ENCODE measurements around the gene CACNG8. TPM values are rescaled to one million over a fixed set of nuclear protein-coding genes. Genes with fewer than 3 reads are reported as not detected.

Gene CACNG8
- total and polyA plus RNA-seq, 2 experiments from 2014 or later, result 0.06 to 0.13 TPM

GRCh38 chr19:54017261-54017660, 54.5 kb downstream of the CACNG8 start:
- WGBS (ENCODE audit: low lambda C conversion rate, missing lambda C conversion rate), result 89% methylated on average over 3 of the region's 4 CpGs
- H3K79me2 ChIP-seq, result no peaks in the 10 kb centered on the region
- H2AFZ ChIP-seq, result no peak overlapping the region
- no peaks in the 10 kb centered on the region for H3K36me3 ChIP-seq (replicated peaks; ENCODE audit: insufficient read depth, low read depth)
- H3K9me3 ChIP-seq (ENCODE audit: low read depth), result no peaks in the 10 kb centered on the region
- no peaks in the 10 kb centered on the region for H3K9me2 ChIP-seq (replicated peaks; ENCODE audit: insufficient read depth)
- TF ChIP-seq EZH2phosphoT487 (IDR thresholded peaks at IDR 0.05; ENCODE audit: low read depth, severe bottlenecking, unreplicated experiment) (no peak), EZH2 (IDR thresholded peaks at IDR 0.05; ENCODE audit: borderline replicate concordance) (no peak), CTCF (IDR thresholded peaks at IDR 0.05; ENCODE audit: poor library complexity) (no peak)
- H3K27me3 ChIP-seq, result no peaks in the 10 kb centered on the region
- H3K4me3 ChIP-seq, result no peak overlapping the region
- no peaks in the 10 kb centered on the region for H3K4me1 ChIP-seq (ENCODE audit: insufficient read depth)
- H4K20me1 ChIP-seq (ENCODE audit: insufficient read depth, poor library complexity, severe bottlenecking), result no peaks in the 10 kb centered on the region
- no peak overlapping the region for H3K4me2 ChIP-seq
- no peak for DNase-seq (ENCODE audit: low spot score)
- H3K27ac ChIP-seq, result no peak overlapping the region

GRCh38 chr19:54021363-54021762, 58.6 kb downstream of the CACNG8 start:
- H3K27ac ChIP-seq, result no peak overlapping the region
- no peak overlapping the region for H2AFZ ChIP-seq
- H3K9me2 ChIP-seq (replicated peaks; ENCODE audit: insufficient read depth), result no peaks in the 10 kb centered on the region
- no peak overlapping the region for H3K4me2 ChIP-seq
- no peaks in the 10 kb centered on the region for H3K36me3 ChIP-seq (replicated peaks; ENCODE audit: insufficient read depth, low read depth)
- H3K79me2 ChIP-seq, result no peaks in the 10 kb centered on the region
- WGBS (ENCODE audit: low lambda C conversion rate, missing lambda C conversion rate), result 78% methylated on average over 8 of the region's 8 CpGs
- no peak overlapping the region for H3K4me3 ChIP-seq
- no peaks in the 10 kb centered on the region for H3K4me1 ChIP-seq (ENCODE audit: insufficient read depth)
- H3K9me3 ChIP-seq (ENCODE audit: low read depth), result no peaks in the 10 kb centered on the region
- no peaks in the 10 kb centered on the region for H3K27me3 ChIP-seq
- no peak for TF ChIP-seq EZH2 (IDR thresholded peaks at IDR 0.05; ENCODE audit: borderline replicate concordance)
- no peak for TF ChIP-seq CTCF (IDR thresholded peaks at IDR 0.05; ENCODE audit: poor library complexity)
- no peak for TF ChIP-seq EZH2phosphoT487 (IDR thresholded peaks at IDR 0.05; ENCODE audit: low read depth, severe bottlenecking, unreplicated experiment)
- DNase-seq (ENCODE audit: low spot score), result no peak
- no peaks in the 10 kb centered on the region for H4K20me1 ChIP-seq (ENCODE audit: insufficient read depth, poor library complexity, severe bottlenecking)

GRCh38 chr19:54021932-54022331, 59.2 kb downstream of the CACNG8 start:
- Histone ChIP-seq H4K20me1 (ENCODE audit: insufficient read depth, poor library complexity, severe bottlenecking) (no peaks in the 10 kb centered on the region), H3K9me2 (replicated peaks; ENCODE audit: insufficient read depth) (no peaks in the 10 kb centered on the region), H3K27me3 (no peaks in the 10 kb centered on the region), H2AFZ (no peak overlapping the region), H3K4me2 (no peak overlapping the region), H3K36me3 (replicated peaks; ENCODE audit: insufficient read depth, low read depth) (no peaks in the 10 kb centered on the region), H3K79me2 (no peaks in the 10 kb centered on the region), H3K4me3 (no peak overlapping the region), H3K4me1 (ENCODE audit: insufficient read depth) (no peaks in the 10 kb centered on the region), H3K9me3 (ENCODE audit: low read depth) (no peaks in the 10 kb centered on the region), H3K27ac (no peak overlapping the region)
- no peak for DNase-seq (ENCODE audit: low spot score)
- no peak for TF ChIP-seq EZH2phosphoT487 (IDR thresholded peaks at IDR 0.05; ENCODE audit: low read depth, severe bottlenecking, unreplicated experiment)
- no peak for TF ChIP-seq CTCF (IDR thresholded peaks at IDR 0.05; ENCODE audit: poor library complexity)
- TF ChIP-seq EZH2 (IDR thresholded peaks at IDR 0.05; ENCODE audit: borderline replicate concordance), result no peak
- WGBS (ENCODE audit: low lambda C conversion rate, missing lambda C conversion rate), result 85% methylated on average over 13 of the region's 13 CpGs

- H3K79me2 ChIP-seq, result no peaks in the 10 kb centered on the region
- no peak overlapping the region for H2AFZ ChIP-seq
- no peak overlapping the region for H3K4me2 ChIP-seq
- no peaks in the 10 kb centered on the region for H3K4me1 ChIP-seq (ENCODE audit: insufficient read depth)
- WGBS (ENCODE audit: low lambda C conversion rate, missing lambda C conversion rate), result 59% methylated on average over 3 of the region's 3 CpGs
- no peak for DNase-seq (ENCODE audit: low spot score)
- H3K36me3 ChIP-seq (replicated peaks; ENCODE audit: insufficient read depth, low read depth), result no peaks in the 10 kb centered on the region
- H4K20me1 ChIP-seq (ENCODE audit: insufficient read depth, poor library complexity, severe bottlenecking), result no peaks in the 10 kb centered on the region
- no peaks in the 10 kb centered on the region for H3K9me2 ChIP-seq (replicated peaks; ENCODE audit: insufficient read depth)
- H3K4me3 ChIP-seq, result no peak overlapping the region
- no peak for TF ChIP-seq CTCF (IDR thresholded peaks at IDR 0.05; ENCODE audit: poor library complexity)
- TF ChIP-seq EZH2 (IDR thresholded peaks at IDR 0.05; ENCODE audit: borderline replicate concordance), result no peak
- TF ChIP-seq EZH2phosphoT487 (IDR thresholded peaks at IDR 0.05; ENCODE audit: low read depth, severe bottlenecking, unreplicated experiment), result no peak
- H3K9me3 ChIP-seq (ENCODE audit: low read depth), result no peaks in the 10 kb centered on the region
- H3K27me3 ChIP-seq, result no peaks in the 10 kb centered on the region
- H3K27ac ChIP-seq, result no peak overlapping the region
Observed at GRCh38 chr19:54023191-54023590, 60.5 kb downstream of the CACNG8 start.

Data from hepatocyte (in vitro differentiated cells).